GM19467 (cell line): Measurements from ENCODE around the gene LIMA1.
A peak's percentile ranks its signal among the peaks of the same experiment; 100 is the strongest.
"Not testable (repeated sequence)": the region's sequence is repeated elsewhere in the genome, so short reads cannot be mapped to it uniquely, and the experiment has no call there.

Source experiments
- ATAC-seq: cut with Tn5 transposase; IDR thresholded peaks from one replicate; pipeline ENCODE4 v1.9.1; 2021; ENCODE audit warnings: mild to moderate bottlenecking, moderate library complexity; ENCODE audit not compliant: unreplicated experiment

The LIMA1 gene

DNA sequence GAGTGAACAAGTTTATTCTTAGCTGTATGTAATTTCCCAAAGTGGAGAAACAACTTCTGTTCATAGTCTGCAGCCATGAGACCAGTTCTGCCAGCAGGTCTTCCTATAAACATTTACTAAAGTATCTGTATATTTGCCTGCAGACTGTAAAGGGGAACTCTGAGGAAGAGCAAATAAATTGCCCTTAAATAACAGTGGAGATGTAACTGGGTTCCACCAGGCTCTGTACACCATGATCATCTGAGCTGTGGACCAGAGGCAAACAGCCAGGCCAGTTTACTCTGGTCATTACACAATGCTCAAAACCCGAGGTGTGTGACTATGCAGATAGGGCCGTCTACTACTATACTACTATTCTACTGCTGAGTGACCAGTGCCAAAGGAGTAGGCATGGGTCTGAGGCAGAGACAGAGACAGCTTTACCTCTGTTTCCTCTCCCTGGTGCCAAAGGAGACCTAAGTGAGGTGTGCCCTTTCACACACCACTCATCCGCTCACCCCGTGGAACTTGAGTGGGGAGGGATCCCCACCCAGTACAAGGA is 95.0 kb downstream of the LIMA1 start:
- ATAC-seq = no peak

GRCh38 chr12:50187084-50187900 is 96.0 kb downstream of the LIMA1 start:
- ATAC-seq = no peak

- ATAC-seq = no peak
Measured at GRCh38 chr12:50186681-50187080, 96.6 kb downstream of the LIMA1 start.

DNA sequence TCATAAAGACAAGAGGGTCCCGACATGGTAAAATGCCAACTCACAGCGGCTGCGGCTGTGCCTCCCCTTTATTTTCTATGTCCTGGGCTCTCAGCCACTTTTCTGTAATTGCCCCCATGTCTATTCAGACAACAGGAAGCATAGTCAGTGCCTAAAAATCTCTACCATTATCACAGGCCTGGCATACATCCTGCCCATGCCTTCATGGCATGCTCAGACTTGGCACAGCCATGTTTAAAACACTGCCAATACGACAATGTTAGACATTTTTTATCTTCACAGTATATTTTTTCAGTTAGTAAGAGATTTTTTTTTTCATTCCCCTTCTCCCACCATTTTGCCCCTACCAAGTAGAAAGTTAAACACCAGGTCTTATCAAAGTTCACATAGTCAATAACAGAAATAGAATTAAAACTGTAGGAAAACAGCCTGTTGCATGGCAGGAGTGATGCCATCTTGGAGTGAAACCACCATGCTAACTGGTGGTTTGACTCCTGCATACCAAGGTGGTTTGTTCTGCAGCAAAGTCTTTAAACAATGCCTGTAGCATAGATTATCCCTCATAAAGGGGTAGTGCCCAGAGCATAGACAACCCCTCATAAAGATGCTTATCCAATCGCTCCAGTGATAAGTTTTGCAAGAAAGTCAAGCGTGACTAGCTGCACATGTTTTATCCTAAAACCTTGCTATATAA is 97.2 kb downstream of the LIMA1 start:
- no peak for ATAC-seq

DNA sequence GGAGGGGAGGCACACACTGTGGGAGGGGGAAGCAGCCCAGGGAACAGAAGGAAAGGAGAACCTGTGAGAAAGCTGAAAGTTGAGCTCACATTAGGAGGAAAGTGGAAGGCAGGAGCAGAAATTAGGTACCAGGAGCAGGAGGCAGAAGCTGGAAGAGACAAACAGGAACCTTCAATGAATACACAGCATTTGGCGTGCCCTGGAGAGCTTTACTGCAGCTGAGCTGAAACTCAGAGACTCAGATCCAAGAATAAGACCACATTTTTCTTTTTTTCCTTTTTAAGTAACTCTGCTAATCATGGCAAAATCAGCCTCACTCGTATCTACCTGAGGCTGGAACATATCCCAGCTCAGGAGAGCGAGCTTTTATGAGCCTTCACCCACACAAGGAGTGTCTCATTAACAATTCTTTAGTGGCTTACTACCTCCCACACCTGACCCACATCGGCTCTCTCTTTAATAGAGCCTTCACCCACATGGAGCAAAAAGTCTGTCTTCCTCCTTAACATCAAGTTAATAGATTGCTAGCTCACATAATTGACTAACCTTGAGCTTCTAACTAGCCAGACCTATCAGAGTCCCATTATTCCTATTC is 97.9 kb downstream of the LIMA1 start:
- no peak for ATAC-seq

DNA sequence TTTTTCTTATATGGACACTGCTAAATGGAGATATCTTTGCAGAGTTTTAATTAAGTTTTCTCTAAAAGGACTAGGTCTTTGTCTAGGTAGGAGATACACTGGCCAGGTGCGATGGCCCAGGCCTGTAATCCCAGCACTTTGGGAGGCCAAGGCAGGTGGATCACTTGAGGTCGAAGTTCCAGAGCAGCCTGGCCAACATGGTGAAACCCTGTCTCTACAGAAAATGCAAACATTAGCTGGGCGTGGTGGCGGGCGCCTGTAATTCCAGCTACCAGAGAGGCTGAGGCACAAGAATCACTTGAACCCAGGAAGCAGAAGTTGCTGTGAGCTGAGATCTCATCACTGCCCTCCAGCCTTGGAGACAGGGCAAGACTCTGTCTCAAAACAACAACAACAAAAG is 99.1 kb downstream of the LIMA1 start:
- ATAC-seq = no peak

DNA sequence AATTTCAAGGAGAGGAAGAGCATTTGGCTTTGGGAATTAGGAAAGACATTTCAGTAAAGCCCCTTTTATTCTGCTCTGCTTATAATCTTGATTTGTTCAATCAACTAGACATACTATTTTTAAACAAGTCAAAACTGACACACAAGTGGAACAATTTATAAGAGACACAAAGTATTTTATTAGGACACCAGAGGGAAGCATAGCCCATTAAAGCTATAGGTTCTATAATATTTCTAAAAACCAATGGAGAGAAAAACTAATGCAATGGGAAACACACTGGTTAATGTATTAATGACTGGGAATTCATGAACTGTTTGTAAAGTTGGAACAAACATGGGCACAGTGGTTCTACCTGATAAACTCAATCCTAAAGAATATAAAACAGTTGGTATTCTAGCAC is 100.9 kb downstream of the LIMA1 start:
- ATAC-seq = no peak

DNA sequence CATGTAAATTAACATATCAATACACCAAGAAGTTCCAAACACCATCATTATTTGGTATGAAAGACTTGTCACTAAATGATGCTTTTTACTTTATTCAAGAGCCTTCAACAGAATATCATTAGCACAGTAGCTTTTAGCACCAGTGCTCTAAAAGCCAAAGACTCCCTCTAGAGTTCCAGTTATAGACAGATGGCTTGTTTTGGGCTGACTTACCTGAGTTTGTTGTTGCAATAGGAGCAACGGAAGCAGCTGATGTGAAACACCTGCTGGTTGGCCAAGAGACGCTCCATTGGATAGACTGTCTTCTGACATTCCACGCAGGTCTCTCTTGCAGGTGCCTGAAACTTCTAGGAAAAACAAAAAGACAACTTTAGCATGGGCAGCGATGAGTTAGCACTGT is 101.6 kb downstream of the LIMA1 start:
- no peak for ATAC-seq

DNA sequence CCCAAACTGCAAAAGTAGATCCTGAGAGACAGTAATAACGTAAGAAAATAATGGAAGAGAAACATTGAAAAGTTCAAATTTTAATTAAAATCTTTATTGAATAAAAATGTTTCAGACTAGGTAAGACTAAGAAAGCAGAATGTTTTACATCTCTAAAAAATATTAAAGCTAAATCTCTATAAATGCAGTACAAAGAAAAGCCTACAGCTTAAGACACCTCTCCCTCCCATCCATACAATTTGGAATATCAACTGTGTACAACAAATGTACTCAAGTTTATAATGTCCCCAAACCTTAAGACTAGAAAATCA is 107.6 kb downstream of the LIMA1 start:
- ATAC-seq = no peak

DNA sequence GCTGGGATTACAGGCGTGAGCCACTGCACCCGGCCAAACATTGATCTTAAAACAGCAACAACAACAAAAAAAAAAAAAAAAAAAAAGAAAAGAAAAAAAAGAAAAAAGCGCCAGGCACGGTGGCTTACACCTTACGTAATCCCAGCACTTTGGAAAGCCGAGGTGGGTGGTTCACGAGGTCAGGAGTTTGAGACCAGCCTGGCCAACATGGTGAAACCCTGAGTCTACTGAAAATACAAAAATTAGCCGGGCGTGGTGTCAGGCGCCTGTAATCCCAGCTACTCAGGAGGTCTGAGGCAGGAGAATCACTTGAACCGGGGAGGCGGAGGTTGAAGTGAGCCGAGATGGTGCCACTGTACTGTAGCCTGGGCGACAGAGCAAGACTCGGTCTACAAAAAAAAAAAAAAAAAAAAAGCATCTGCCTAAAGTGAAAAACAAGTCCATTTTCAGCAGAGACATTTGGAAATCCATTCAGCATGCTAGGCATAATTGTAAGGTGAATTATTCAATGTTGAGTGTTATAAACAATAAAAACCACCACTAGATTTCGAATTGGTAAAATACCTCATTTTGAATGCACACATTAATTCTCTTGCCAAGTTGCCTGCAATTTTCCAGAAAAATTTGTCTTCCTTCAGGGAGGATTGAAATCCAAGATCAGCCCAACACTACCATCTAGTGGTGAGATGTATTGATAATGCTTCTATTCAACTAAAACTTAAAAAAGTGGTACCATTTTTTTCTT is 108.2 kb downstream of the LIMA1 start:
- no peak for ATAC-seq

GRCh38 chr12:50167049-50167828 is 116.1 kb downstream of the LIMA1 start, which contains the start of gene CERS5:
TSS of gene CERS5 (minus strand) at chr12:50167369. CDS start at chr12:50167297, 72 bp downstream.
- ATAC-seq = peak; percentile 98

DNA sequence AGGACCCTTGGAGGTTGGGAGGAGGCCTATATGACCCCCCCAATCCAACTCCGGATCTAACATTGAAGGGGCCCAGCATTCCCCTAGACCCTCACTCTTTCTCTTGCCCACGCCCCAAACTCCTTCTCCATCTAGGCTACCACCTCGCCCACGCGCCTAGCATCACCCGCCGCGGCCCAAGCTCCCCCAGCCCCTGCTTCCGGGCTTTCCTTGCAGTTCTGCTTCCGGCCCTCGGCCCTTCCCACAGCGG is 116.6 kb downstream of the LIMA1 start:
- no peak for ATAC-seq

GRCh38 chr12:50164963-50165362 is 118.4 kb downstream of the LIMA1 start:
- ATAC-seq = no peak

- ATAC-seq = no peak
Measured at GRCh38 chr12:50162230-50162629, 121.1 kb downstream of the LIMA1 start.

- ATAC-seq = no peak
Measured at GRCh38 chr12:50160643-50161042, 122.7 kb downstream of the LIMA1 start.

DNA sequence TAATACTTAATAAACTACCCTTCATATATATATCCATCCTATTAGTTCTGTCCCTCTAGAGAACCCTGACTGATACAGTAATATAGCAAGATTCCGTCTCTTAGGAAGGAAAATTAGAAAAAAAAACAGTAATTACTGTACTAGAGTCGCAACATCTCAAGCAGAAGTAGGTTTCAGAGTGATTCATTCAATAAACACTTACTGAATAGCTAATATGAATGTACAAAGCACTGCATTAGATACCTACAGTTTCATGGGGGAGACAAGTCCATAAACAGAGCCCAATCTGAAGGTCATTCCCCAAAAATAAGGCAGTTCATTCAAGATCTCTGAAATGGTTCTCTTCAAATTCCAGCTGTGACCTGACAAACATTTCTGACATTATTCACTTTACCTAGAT is 126.1 kb downstream of the LIMA1 start:
- ATAC-seq = no peak

- no peak for ATAC-seq
Measured at GRCh38 chr12:50156641-50157040, 126.7 kb downstream of the LIMA1 start.

- ATAC-seq = not testable (repeated sequence)
Measured at GRCh38 chr12:50154947-50155346, 128.4 kb downstream of the LIMA1 start.

DNA sequence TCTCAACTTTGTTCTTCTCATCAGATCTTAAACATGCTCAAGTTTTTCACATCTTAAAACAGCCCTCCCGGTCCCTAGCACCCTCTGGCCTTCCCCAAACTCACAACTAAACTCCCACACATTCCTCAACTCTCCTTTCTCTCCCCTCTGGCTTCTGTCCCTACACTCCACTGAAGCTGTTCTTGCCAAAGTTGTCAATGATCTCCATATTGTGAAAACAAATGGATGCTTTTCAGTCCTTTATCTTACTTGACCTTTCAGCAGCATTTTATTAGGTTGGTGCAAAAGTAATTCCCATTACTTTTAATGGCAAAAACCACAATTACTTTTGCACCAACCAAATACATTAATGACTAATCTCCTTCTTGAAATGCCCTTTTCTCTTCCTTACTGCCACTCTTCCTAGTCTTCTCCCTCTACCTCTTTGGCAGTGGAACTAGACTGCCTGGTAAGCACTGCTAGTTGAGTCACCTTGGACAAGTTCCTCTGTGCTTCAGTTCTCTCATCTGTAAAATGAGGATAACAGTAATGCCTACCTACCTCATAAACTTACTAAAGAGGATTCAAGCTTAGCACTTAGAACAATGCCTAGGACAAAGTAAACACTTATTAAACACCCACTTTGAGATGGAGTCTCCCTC is 132.2 kb downstream of the LIMA1 start:
- ATAC-seq = no peak

GRCh38 chr12:50149311-50149710 is 134.0 kb downstream of the LIMA1 start:
- no peak for ATAC-seq
